PC-9 (cell line): ENCODE data around the gene BACH2.

Experiments
- EZH2 ChIP-seq: fragments of 200-600 bp; sonication (generic); IDR thresholded peaks from 2 replicates; pipeline ENCODE4 v1.8.0; 2017; ENCODE audit warnings: antibody characterized with exemption, low read depth
- TF ChIP-seq, protein P1 (sequence below): fragments of 200-600 bp; sonication (generic); conservative IDR thresholded peaks from 2 replicates; pipeline ENCODE4 v1.6.1; 2017; ENCODE audit warnings: mixed run types, antibody characterized with exemption, mild to moderate bottlenecking, moderate library complexity

DNA sequence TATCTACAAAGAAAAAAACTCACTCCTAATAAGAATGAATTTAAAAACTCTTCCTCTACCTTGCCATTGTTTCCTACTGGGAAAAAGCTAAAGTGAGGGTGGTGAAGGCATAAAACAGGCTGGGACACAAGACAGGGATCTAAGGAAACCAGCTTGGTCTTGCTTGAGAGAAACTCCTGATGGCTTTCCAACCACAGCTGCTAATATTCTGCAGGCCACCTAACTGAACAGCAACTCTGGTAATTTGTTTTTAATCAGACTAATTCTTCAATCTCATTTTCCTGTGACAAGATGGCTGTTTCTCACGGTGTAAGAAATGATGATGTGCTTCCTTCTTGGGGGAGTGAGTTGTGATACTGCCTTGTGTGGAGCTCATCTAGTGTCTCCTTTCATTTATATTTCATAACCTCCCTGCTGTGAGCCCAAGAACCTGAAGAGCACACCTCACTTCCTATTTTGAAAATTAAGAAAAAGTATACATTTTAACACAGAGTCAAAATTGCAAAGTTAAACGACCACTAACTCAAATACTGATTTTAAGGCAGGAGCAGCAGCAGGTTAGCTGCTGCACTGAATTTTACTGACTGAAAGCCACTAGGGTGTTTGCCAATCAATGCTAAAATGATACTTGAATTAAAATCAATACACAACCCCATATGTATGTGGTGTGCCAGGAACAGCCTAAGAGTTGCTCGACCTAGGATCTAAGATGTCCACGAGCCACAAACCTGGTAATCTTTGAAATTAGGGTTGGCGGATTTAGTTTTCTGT, 58.0 kb downstream of the BACH2 start:
- TF ChIP-seq, protein P1, sequence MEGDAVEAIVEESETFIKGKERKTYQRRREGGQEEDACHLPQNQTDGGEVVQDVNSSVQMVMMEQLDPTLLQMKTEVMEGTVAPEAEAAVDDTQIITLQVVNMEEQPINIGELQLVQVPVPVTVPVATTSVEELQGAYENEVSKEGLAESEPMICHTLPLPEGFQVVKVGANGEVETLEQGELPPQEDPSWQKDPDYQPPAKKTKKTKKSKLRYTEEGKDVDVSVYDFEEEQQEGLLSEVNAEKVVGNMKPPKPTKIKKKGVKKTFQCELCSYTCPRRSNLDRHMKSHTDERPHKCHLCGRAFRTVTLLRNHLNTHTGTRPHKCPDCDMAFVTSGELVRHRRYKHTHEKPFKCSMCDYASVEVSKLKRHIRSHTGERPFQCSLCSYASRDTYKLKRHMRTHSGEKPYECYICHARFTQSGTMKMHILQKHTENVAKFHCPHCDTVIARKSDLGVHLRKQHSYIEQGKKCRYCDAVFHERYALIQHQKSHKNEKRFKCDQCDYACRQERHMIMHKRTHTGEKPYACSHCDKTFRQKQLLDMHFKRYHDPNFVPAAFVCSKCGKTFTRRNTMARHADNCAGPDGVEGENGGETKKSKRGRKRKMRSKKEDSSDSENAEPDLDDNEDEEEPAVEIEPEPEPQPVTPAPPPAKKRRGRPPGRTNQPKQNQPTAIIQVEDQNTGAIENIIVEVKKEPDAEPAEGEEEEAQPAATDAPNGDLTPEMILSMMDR: no peak
- TF ChIP-seq EZH2: no peak
